Activated CD4-positive, alpha-beta T cell treated with anti-CD3 and anti-CD28 coated beads, Interleukin-2, amount 10 ng/mL, durations not matched to agents 7 days and 5 days (primary cell): ENCODE measurements around the gene LMF2. TPM values are rescaled to one million over a fixed set of nuclear protein-coding genes. Genes with fewer than 3 reads are reported as not detected.

Experiments
- CTCF ChIA-PET: fragments of 350-600 bp; sonication (Branson Sonifier 250); formaldehyde crosslinking; loops from one replicate; lab custom pipeline; 2021; ENCODE audit warnings: antibody characterized with exemption; lab: Charles Lee
- POLR2A ChIA-PET: fragments of 350-600 bp; sonication (Branson Sonifier 250); formaldehyde crosslinking; loops from one replicate; lab custom pipeline; 2021; ENCODE audit warnings: antibody characterized with exemption; lab: Charles Lee
- DNase-seq: peaks from one replicate; pipeline ENCODE4 v3.0.0-alpha.2; 2020
- H3K27ac Mint-ChIP-seq: one replicate; pipeline ENCODE4 v1.8.0; 2021; ENCODE audit warnings: mild to moderate bottlenecking, moderate library complexity, mixed read lengths
- H3K27me3 Mint-ChIP-seq: one replicate; pipeline ENCODE4 v1.8.0; 2021; ENCODE audit warnings: mixed read lengths
- H3K36me3 Mint-ChIP-seq: one replicate; pipeline ENCODE4 v1.8.0; 2021; ENCODE audit warnings: low read depth, mixed read lengths
- H3K4me1 Mint-ChIP-seq: one replicate; pipeline ENCODE4 v1.8.0; 2021; ENCODE audit warnings: mixed read lengths
- H3K4me3 Mint-ChIP-seq: one replicate; pipeline ENCODE4 v1.8.0; 2021; ENCODE audit warnings: mild to moderate bottlenecking, moderate library complexity, mixed read lengths
- H3K9me3 Mint-ChIP-seq: one replicate; pipeline ENCODE4 v1.8.0; 2021; ENCODE audit warnings: mixed read lengths
- total RNA-seq, 2 experiments: library from RNA; stranded (reverse); gene quantifications; one replicate each; pipeline ENCODE4 v1.2.3, GENCODE V29; 2021

Gene LMF2
- total RNA-seq, 2 experiments from 2014 or later = 130 to 139 TPM

GRCh38 chr22:50489363-50490243 lies 17.9 kb downstream of the LMF2 start:
- Mint-ChIP-seq H3K27me3 (peaks cover 7% of the 10 kb centered on the region), H3K27ac (no peak overlapping the region), H3K4me3 (no peak overlapping the region), H3K36me3 (no peaks in the 10 kb centered on the region), H3K4me1 (peaks cover 11% of the 10 kb centered on the region), H3K9me3 (no peaks in the 10 kb centered on the region)
- POLR2A ChIA-PET = no interaction called here
- DNase-seq = no peak
- CTCF ChIA-PET = interaction anchor here (0.9 to 1.7 kb wide), 3 partner anchors 8 to 213 kb away, joined by 3 to 5 read pairs (median 3); no protein-coding TSS in a partner anchor

GRCh38 chr22:50488886-50489285 lies 18.6 kb downstream of the LMF2 start:
- ChIA-PET POLR2A (no interaction called here), CTCF (interaction anchor here (1.7 kb wide), 1 partner anchor 9 kb away, joined by 5 read pairs; no protein-coding TSS in a partner anchor)
- no peaks in the 10 kb centered on the region for H3K36me3 Mint-ChIP-seq
- H3K4me3 Mint-ChIP-seq = no peak overlapping the region
- peaks cover 7% of the 10 kb centered on the region for H3K27me3 Mint-ChIP-seq
- H3K9me3 Mint-ChIP-seq = no peaks in the 10 kb centered on the region
- peaks cover 11% of the 10 kb centered on the region for H3K4me1 Mint-ChIP-seq
- no peak overlapping the region for H3K27ac Mint-ChIP-seq
- no peak for DNase-seq

- H3K27ac Mint-ChIP-seq = no peak overlapping the region
- no peak for DNase-seq
- H3K4me1 Mint-ChIP-seq = peaks cover 11% of the 10 kb centered on the region
- H3K36me3 Mint-ChIP-seq = no peaks in the 10 kb centered on the region
- no peak overlapping the region for H3K4me3 Mint-ChIP-seq
- ChIA-PET CTCF (no interaction called here), POLR2A (no interaction called here)
- H3K27me3 Mint-ChIP-seq = peaks cover 3% of the 10 kb centered on the region
- no peaks in the 10 kb centered on the region for H3K9me3 Mint-ChIP-seq
Measured at GRCh38 chr22:50488006-50488677, 19.4 kb downstream of the LMF2 start.

GRCh38 chr22:50487290-50488005 lies 20.1 kb downstream of the LMF2 start:
- Mint-ChIP-seq H3K9me3 (no peaks in the 10 kb centered on the region), H3K4me1 (peaks cover 11% of the 10 kb centered on the region), H3K4me3 (no peak overlapping the region), H3K27me3 (peaks cover 2% of the 10 kb centered on the region), H3K27ac (no peak overlapping the region), H3K36me3 (no peaks in the 10 kb centered on the region)
- no peak for DNase-seq
- ChIA-PET CTCF (no interaction called here), POLR2A (no interaction called here)

- POLR2A ChIA-PET = no interaction called here
- Mint-ChIP-seq H3K27ac (peak within 1 kb of the TSS; percentile 12), H3K9me3 (no peaks in the 10 kb centered on the region), H3K36me3 (no peaks in the 10 kb centered on the region), H3K4me3 (no peak within 1 kb of the TSS), H3K4me1 (peaks cover 11% of the 10 kb centered on the region), H3K27me3 (peaks cover 2% of the 10 kb centered on the region)
- CTCF ChIA-PET = interaction anchor here (0.9 to 1.6 kb wide), 2 partner anchors 11 to 49 kb away, joined by 4 to 5 read pairs; no protein-coding TSS in a partner anchor
- DNase-seq = no peak
Measured at GRCh38 chr22:50486561-50487289, 20.8 kb downstream of the LMF2 start, which contains the start of gene MIOX. MIOX (plus strand) TSS chr22:50486859; CDS start chr22:50486898, 39 bp downstream.

GRCh38 chr22:50485221-50486131 lies 22.0 kb downstream of the LMF2 start:
- no peak for DNase-seq
- H3K9me3 Mint-ChIP-seq = no peaks in the 10 kb centered on the region
- no peak overlapping the region for H3K4me3 Mint-ChIP-seq
- ChIA-PET POLR2A (no interaction called here), CTCF (interaction anchor here (0.9 to 1.8 kb wide), 5 partner anchors 12 to 209 kb away, joined by 3 to 6 read pairs (median 4); no protein-coding TSS in a partner anchor)
- no peak overlapping the region for H3K27ac Mint-ChIP-seq
- H3K4me1 Mint-ChIP-seq = peaks cover 2% of the 10 kb centered on the region
- no peaks in the 10 kb centered on the region for H3K36me3 Mint-ChIP-seq
- H3K27me3 Mint-ChIP-seq = peaks cover 3% of the 10 kb centered on the region

- Mint-ChIP-seq H3K36me3 (no peaks in the 10 kb centered on the region), H3K4me3 (no peak overlapping the region), H3K27me3 (peaks cover 12% of the 10 kb centered on the region), H3K27ac (no peak overlapping the region), H3K9me3 (no peaks in the 10 kb centered on the region), H3K4me1 (peaks cover 5% of the 10 kb centered on the region)
- DNase-seq = no peak
- ChIA-PET CTCF (interaction anchor here (1.0 to 1.8 kb wide), 3 partner anchors 14 to 208 kb away, joined by 3 to 6 read pairs (median 5); partner anchors contain the start of gene SCO2), POLR2A (no interaction called here)
Measured at GRCh38 chr22:50483977-50484853, 23.3 kb downstream of the LMF2 start.

GRCh38 chr22:50483556-50483955 lies 23.9 kb downstream of the LMF2 start:
- H3K36me3 Mint-ChIP-seq = no peaks in the 10 kb centered on the region
- no peaks in the 10 kb centered on the region for H3K9me3 Mint-ChIP-seq
- no peak for DNase-seq
- H3K4me3 Mint-ChIP-seq = no peak overlapping the region
- peaks cover 5% of the 10 kb centered on the region for H3K4me1 Mint-ChIP-seq
- H3K27me3 Mint-ChIP-seq = peaks cover 12% of the 10 kb centered on the region
- no peak overlapping the region for H3K27ac Mint-ChIP-seq
- ChIA-PET POLR2A (no interaction called here), CTCF (interaction anchor here (0.9 to 1.8 kb wide), 3 partner anchors 11 to 42 kb away, joined by 3 to 6 read pairs (median 5); partner anchors contain the start of gene SCO2)

GRCh38 chr22:50483106-50483505 lies 24.4 kb downstream of the LMF2 start:
- POLR2A ChIA-PET = no interaction called here
- H3K9me3 Mint-ChIP-seq = no peaks in the 10 kb centered on the region
- H3K4me1 Mint-ChIP-seq = peaks cover 5% of the 10 kb centered on the region
- H3K27me3 Mint-ChIP-seq = peaks cover 12% of the 10 kb centered on the region
- no peak overlapping the region for H3K27ac Mint-ChIP-seq
- H3K4me3 Mint-ChIP-seq = no peak overlapping the region
- CTCF ChIA-PET = interaction anchor here (0.9 to 1.5 kb wide), 2 partner anchors 11 to 43 kb away, joined by 3 to 5 read pairs; partner anchors contain the start of gene SCO2
- no peak for DNase-seq
- H3K36me3 Mint-ChIP-seq = no peaks in the 10 kb centered on the region
